GM18873 (cell line): Measurements from ENCODE around the gene MLXIPL.
"Not testable (repeated sequence)": the region's sequence is repeated elsewhere in the genome, so short reads cannot be mapped to it uniquely, and the experiment has no call there.

Experiments
- ATAC-seq: cut with Tn5 transposase; IDR thresholded peaks from one replicate; pipeline ENCODE4 v1.9.1; 2021; ENCODE audit warnings: mild to moderate bottlenecking, moderate library complexity, moderate number of reproducible peaks; ENCODE audit not compliant: unreplicated experiment, low FRiP score

Gene MLXIPL

GRCh38 chr7:73586911-73587310 lies 37.4 kb downstream of the MLXIPL start:
- ATAC-seq: no peak

- ATAC-seq: no peak
These were observed 39.1 kb downstream of the MLXIPL start for GRCh38 chr7:73585196-73585595.

- no peak for ATAC-seq
These were observed 41.6 kb downstream of the MLXIPL start for GRCh38 chr7:73582664-73583202.

GRCh38 chr7:73581006-73581405 lies 43.3 kb downstream of the MLXIPL start:
- ATAC-seq: not testable (repeated sequence)

GRCh38 chr7:73578342-73579128 lies 45.8 kb downstream of the MLXIPL start, which contains the start of gene TBL2:
TSS of gene TBL2 (minus strand) at chr7:73578579. CDS start at chr7:73578549, 30 bp downstream.
- ATAC-seq: peak; percentile 80

- peak; percentile 11 for ATAC-seq
These were observed 46.5 kb downstream of the MLXIPL start for GRCh38 chr7:73577627-73578341.

- no peak for ATAC-seq
These were observed 50.5 kb downstream of the MLXIPL start for GRCh38 chr7:73573791-73574190.

- ATAC-seq: no peak
These were observed 51.0 kb downstream of the MLXIPL start for GRCh38 chr7:73573276-73573675.

- ATAC-seq: no peak
These were observed 51.5 kb downstream of the MLXIPL start for GRCh38 chr7:73572767-73573186.

- no peak for ATAC-seq
These were observed 53.3 kb downstream of the MLXIPL start for GRCh38 chr7:73570977-73571376.

GRCh38 chr7:73570521-73570920 lies 53.8 kb downstream of the MLXIPL start:
- no peak for ATAC-seq

GRCh38 chr7:73569042-73569608 lies 55.2 kb downstream of the MLXIPL start:
- ATAC-seq: no peak

- ATAC-seq: no peak
These were observed 56.3 kb downstream of the MLXIPL start for GRCh38 chr7:73567846-73568685.

GRCh38 chr7:73567140-73567539 lies 57.2 kb downstream of the MLXIPL start:
- ATAC-seq: no peak

GRCh38 chr7:73566431-73566830 lies 57.9 kb downstream of the MLXIPL start:
- ATAC-seq: not testable (repeated sequence)

- no peak for ATAC-seq
These were observed 58.5 kb downstream of the MLXIPL start for GRCh38 chr7:73565675-73566340.

- ATAC-seq: no peak
These were observed 64.0 kb downstream of the MLXIPL start for GRCh38 chr7:73560109-73560835.

- ATAC-seq: peak; percentile 8
These were observed 66.7 kb downstream of the MLXIPL start, which contains the start of gene BCL7B for GRCh38 chr7:73557397-73558257. TSS of gene BCL7B (minus strand) at chr7:73557690. CDS start at chr7:73557578, 112 bp downstream.
